AML-193 (cell line): ENCODE results near the gene NSMF.
A peak's percentile ranks its signal among the peaks of the same experiment; 100 is the strongest.

Source experiments
- DNase-seq, 2 experiments: peaks; one replicate each; lab custom pipeline; 2025; lab: John Stamatoyannopoulos, UW

The NSMF gene, protein sequence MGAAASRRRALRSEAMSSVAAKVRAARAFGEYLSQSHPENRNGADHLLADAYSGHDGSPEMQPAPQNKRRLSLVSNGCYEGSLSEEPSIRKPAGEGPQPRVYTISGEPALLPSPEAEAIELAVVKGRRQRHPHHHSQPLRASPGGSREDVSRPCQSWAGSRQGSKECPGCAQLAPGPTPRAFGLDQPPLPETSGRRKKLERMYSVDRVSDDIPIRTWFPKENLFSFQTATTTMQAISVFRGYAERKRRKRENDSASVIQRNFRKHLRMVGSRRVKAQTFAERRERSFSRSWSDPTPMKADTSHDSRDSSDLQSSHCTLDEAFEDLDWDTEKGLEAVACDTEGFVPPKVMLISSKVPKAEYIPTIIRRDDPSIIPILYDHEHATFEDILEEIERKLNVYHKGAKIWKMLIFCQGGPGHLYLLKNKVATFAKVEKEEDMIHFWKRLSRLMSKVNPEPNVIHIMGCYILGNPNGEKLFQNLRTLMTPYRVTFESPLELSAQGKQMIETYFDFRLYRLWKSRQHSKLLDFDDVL

GRCh38 chr9:137459152-137459600 lies at the start of gene NSMF:
Gene NSMF, minus strand, starts transcription at chr9:137459334. Its CDS starts 232 bp downstream, at chr9:137459102.
- DNase-seq: peak; percentile 63 to 68

DNA sequence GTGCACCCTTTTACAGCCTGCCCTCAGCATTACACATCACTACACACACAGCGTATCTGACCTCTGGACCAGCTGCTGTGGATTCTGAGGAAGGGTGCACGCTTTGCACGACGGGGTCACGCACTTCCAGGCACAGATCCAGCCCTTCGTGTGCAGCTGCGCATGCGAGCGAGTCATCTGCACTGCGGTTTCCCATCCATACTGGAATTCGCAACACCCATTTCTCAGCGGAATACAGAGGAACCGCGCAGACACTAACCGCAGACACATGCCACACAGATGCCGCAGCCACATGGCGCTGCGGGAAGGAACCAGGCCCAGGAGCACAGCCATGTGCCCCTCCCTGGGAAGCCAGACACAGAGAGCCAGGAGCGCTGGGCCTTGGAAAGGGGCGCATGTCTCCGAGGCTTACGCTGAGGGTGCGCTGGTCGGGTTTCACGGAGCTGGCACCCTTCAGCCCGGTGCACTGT lies 47.6 kb upstream of the NSMF start:
- no peak for DNase-seq

- no peak for DNase-seq
Observed at GRCh38 chr9:137506274-137506673, 47.1 kb upstream of the NSMF start.

DNA sequence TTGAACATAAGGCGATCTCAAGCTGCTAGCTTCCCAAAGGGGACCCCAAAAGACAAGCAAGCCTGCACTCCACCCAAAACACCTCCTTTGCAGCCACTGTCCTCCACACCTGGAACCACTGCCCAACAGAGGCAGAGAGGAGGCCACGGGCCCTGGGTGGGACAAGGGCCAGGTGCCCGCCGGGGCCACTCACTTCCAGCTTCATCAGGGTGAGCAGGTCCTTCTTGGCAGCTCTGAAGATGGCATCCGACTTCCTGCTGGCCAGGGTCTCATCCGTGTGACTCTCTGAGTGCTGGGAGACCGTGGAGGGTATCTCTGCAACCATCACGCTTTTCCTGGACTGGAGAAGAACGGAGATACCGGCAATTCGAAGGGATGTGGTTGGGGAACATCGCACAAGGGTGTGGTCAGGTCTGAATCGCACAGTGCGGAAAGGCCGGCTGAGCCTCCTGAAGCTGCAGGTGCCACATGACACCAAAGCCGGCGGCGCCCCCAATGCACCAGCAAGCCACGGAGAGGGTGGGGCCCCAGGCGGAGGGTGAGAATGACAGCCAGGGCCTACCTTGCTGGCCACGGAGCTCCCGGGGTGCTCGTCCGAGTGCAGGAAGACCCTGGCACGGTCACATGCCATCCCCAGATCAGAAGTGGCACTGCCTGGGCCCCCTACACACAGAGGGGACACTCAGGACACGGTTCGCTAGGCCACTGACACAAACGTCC lies 46.4 kb upstream of the NSMF start:
- no peak for DNase-seq

- DNase-seq: no peak
Observed at GRCh38 chr9:137504432-137504777, 45.3 kb upstream of the NSMF start.

- DNase-seq: no peak
Observed at GRCh38 chr9:137502008-137502911, 43.1 kb upstream of the NSMF start.

DNA sequence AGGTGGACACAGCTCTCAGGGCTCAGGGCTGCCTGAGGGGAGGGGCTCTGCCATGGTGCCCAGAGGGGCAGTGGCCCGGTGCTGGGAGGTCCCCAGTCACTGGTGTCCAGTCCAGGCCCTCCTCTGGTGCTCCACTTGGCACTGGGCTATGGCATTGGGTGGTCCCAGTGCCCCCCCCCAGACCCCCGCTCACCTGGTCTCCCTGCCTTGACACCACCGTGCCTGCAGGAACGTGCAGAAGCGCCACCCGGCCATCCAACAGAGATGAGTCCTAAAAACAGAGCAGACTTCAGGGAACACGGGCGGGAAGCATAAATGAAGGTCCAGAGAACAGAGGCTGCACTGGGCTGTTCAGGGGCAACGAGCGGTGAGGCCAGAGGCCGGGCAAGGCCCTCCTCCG lies 42.3 kb upstream of the NSMF start:
- no peak for DNase-seq

- no peak for DNase-seq
Observed at GRCh38 chr9:137500666-137501397, 41.7 kb upstream of the NSMF start.

GRCh38 chr9:137499858-137500661 lies 40.9 kb upstream of the NSMF start:
- no peak for DNase-seq

DNA sequence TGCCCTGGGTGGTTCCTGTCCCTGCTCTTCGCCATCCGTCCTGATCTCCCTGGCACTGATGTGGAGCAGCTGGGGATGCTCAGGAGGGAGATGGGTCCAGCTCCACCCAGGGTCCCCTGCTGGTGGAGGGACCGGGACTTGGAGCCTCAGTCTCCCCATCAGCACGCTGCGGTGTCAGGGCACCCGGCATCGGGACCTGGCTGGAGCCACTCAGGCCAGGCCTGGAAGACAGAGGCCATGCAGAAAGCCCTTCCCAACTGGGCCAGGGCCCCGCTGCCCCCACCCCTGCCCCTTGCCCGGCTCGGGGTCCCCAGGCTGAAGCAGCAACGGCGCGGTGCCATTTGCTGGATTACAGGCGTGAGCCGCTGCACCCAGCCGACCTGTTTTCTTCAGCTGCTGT lies 40.3 kb upstream of the NSMF start:
- no peak for DNase-seq

- DNase-seq: no peak
Observed at GRCh38 chr9:137498720-137499150, 39.6 kb upstream of the NSMF start.

DNA sequence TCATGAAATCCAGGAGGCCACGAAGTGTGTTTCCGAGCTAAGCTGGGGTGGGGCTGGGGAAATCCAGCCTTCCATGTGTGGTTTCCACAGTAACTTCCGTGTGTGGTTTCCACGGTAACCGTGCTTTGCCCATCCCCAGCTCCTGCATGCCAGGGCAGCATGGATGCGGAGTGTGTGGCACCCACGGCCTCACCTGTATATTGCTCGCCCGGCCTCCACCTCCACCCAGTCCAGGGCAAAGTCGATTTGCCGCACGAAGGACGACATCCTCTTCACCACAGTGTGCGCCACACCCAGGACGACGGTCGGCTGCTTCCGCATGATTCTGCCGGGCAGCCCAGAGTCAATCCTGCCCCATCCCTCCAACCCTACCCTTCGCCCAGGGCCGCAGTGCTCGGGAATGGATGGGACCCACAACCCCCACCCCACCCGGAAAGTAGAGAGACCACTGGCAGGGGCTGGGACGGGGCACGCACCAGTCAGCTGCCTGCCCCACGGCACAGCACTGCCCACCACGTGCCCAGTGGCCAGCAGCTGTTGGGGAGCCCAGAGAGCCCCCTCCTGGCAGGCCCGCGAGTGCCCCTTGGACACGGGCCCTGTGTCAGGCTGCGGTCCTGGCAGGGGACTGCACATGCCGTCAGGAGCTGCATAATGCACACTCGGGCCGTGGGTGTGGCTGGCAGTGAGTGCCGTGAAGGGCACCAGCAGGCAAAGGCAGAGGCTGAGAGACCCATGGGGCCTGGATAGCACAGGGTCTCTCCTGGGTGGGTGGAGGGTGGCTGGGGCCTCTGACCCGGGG lies 39.0 kb upstream of the NSMF start:
- no peak for DNase-seq

DNA sequence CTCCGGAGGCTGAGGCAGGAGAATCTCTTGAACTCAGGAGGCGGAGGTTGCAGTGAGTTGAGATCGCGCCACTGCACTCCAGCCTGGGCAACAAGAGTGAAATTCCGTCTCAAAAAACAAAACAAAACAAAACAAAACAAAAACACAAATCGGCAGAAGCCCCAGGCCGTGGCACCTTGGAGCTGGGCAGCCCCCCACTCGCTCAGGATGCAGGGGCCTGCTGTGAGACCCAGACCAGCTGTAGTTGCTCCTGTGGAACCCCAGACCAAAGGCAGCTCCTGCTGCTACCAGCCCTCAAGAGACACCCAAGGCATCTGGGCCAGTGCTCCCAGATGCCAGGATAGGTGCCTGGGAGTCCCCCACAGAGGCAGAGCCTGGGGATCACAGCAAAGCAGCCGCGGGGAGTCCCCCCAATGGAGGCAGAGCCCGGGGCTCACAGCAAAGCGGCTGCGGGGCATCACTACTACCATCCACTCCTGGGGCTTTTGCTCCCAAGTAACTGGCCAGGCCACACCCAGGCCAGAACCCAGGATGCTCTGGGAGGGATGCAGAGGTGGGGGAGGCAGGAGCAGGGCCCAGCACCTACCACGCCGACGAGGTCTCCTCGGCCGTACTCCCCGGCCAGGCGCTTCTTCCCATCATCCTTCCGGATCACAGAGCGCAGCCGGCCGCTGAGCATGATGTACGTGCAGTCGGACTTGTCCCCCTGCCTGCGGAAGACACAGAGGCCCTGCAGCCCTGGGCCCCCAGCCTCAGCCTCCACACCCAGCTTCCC lies 37.7 kb upstream of the NSMF start:
- DNase-seq: no peak

- no peak for DNase-seq
Observed at GRCh38 chr9:137494550-137495351, 35.6 kb upstream of the NSMF start.

- peak in 1 of 2 experiments; percentile 8 for DNase-seq
Observed at GRCh38 chr9:137494104-137494544, 35.0 kb upstream of the NSMF start.

GRCh38 chr9:137493364-137494103 lies 34.4 kb upstream of the NSMF start:
- DNase-seq: no peak
